ENCODE measurements around the gene CYP2D6. TPM values are rescaled to one million over a fixed set of nuclear protein-coding genes. Genes with fewer than 3 reads are reported as not detected.
"Not testable (repeated sequence)": the region's sequence is repeated elsewhere in the genome, so short reads cannot be mapped to it uniquely, and the experiment has no call there.

Gene CYP2D6
- total and polyA plus RNA-seq, 8 donors, result 0.72 to 22.8 (median 3.4) TPM

GRCh38 chr22:42142771-42143461 is 12.3 kb upstream of the CYP2D6 start:
- Histone ChIP-seq H3K4me3 (no peak overlapping the region), H3K27ac (no peak overlapping the region), H3K27me3 (no peaks in the 10 kb centered on the region), H3K36me3 (peaks cover 0 to 44% (median 13%) of the 10 kb centered on the region in 4 donors), H3K4me1 (no peaks in the 10 kb centered on the region), H3K9me3 (no peaks in the 10 kb centered on the region)
- intact Hi-C loops (cut with DNase I; ENCODE audit: low total_unique reads), result no loop called here
- no peak for DNase-seq
- 89 to 94% (median 92%) methylated on average over 35 to 54 of the region's 54 CpGs for WGBS, 5 donors
- no peak for TF ChIP-seq EP300 (IDR thresholded peaks at IDR 0.05)
- no peak for TF ChIP-seq POLR2A (IDR thresholded peaks at IDR 0.05)
- no peak for TF ChIP-seq CTCF (IDR thresholded peaks at IDR 0.05)
- no peak for TF ChIP-seq POLR2AphosphoS5 (IDR thresholded peaks at IDR 0.05)

- 88 to 95% (median 92%) methylated on average over 16 to 24 of the region's 24 CpGs for WGBS, 5 donors
- DNase-seq; H3K9me3 ChIP-seq; intact Hi-C loops (cut with DNase I; ENCODE audit: low total_unique reads); H3K27ac ChIP-seq; H3K4me3 ChIP-seq; H3K27me3 ChIP-seq; H3K4me1 ChIP-seq: not testable (repeated sequence)
- peaks cover 0 to 37% (median 13%) of the 10 kb centered on the region in 4 donors for H3K36me3 ChIP-seq
Measured at GRCh38 chr22:42141307-42142057, 10.9 kb upstream of the CYP2D6 start.

- H3K27ac ChIP-seq; H3K9me3 ChIP-seq; H3K27me3 ChIP-seq; DNase-seq; H3K4me1 ChIP-seq; H3K4me3 ChIP-seq; intact Hi-C loops (cut with DNase I; ENCODE audit: low total_unique reads): not testable (repeated sequence)
- H3K36me3 ChIP-seq, result peaks cover 0 to 24% (median 13%) of the 10 kb centered on the region in 4 donors
- WGBS, 5 donors, result 89 to 98% (median 92%) methylated on average over 9 to 14 of the region's 17 CpGs
Measured at GRCh38 chr22:42140153-42140552, 9.5 kb upstream of the CYP2D6 start.

GRCh38 chr22:42139508-42139907 is 8.9 kb upstream of the CYP2D6 start:
- intact Hi-C loops (cut with DNase I; ENCODE audit: low total_unique reads); H3K4me3 ChIP-seq; DNase-seq; H3K27ac ChIP-seq; H3K4me1 ChIP-seq; H3K9me3 ChIP-seq; H3K27me3 ChIP-seq: not testable (repeated sequence)
- H3K36me3 ChIP-seq, result peaks cover 0 to 24% (median 13%) of the 10 kb centered on the region in 4 donors
- 78 to 98% (median 91%) methylated on average over 4 to 7 of the region's 7 CpGs for whole genome bisulfite sequencing, 5 donors

GRCh38 chr22:42138972-42139371 is 8.4 kb upstream of the CYP2D6 start:
- Histone ChIP-seq H3K36me3 (peaks cover 0 to 24% (median 13%) of the 10 kb centered on the region in 4 donors), H3K9me3 (no peaks in the 10 kb centered on the region), H3K4me1 (no peaks in the 10 kb centered on the region), H3K27ac (no peak overlapping the region), H3K4me3 (no peak overlapping the region), H3K27me3 (no peaks in the 10 kb centered on the region)
- intact Hi-C loops (cut with DNase I; ENCODE audit: low total_unique reads), result no loop called here
- 86 to 100% (median 96%) methylated on average over 2 of the region's 2 CpGs for WGBS, 5 donors
- TF ChIP-seq POLR2A (IDR thresholded peaks at IDR 0.05), result no peak
- TF ChIP-seq EP300 (IDR thresholded peaks at IDR 0.05), result no peak
- TF ChIP-seq CTCF (IDR thresholded peaks at IDR 0.05), result no peak
- TF ChIP-seq POLR2AphosphoS5 (IDR thresholded peaks at IDR 0.05), result no peak
- no peak for DNase-seq
